ENCODE measurements around the gene KMT2C.

GRCh38 chr7:152137476-152138025 lies 298.3 kb downstream of the KMT2C start:
- TF ChIP-seq POLR2A (IDR thresholded peaks at IDR 0.05; ENCODE audit: low read depth, low read length) = no peak
- TF ChIP-seq CTCF (IDR thresholded peaks at IDR 0.05 in 2 of 3, conservative IDR thresholded peaks at IDR 0.05 in 1 of 3; ENCODE audit: control insufficient read depth in 2 of 3, extremely low read depth in 1 of 3, insufficient read depth in 1 of 3, low read depth in 3 of 3, low read length in 3 of 3) = no peak
- no peak for TF ChIP-seq PBX3 (IDR thresholded peaks at IDR 0.05; ENCODE audit: insufficient replicate concordance, low read depth, low read length)
- TF ChIP-seq CHD2 (IDR thresholded peaks at IDR 0.05; ENCODE audit: borderline replicate concordance, low read depth, low read length) = no peak
- TF ChIP-seq ATF7 (IDR thresholded peaks at IDR 0.05; ENCODE audit: low read depth) = no peak
- TF ChIP-seq TCF12 (IDR thresholded peaks at IDR 0.05; ENCODE audit: low read depth, low read length) = no peak
- TF ChIP-seq ZNF274 (IDR thresholded peaks at IDR 0.05; ENCODE audit: insufficient read depth, insufficient read length) = no peak
- no peak for TF ChIP-seq CHD4 (IDR thresholded peaks at IDR 0.05)
- TF ChIP-seq STAT1 (conservative IDR thresholded peaks at IDR 0.05) = no peak
- TF ChIP-seq NR2C1 (IDR thresholded peaks at IDR 0.05) = no peak
- no peak for TF ChIP-seq MAX (IDR thresholded peaks at IDR 0.05; ENCODE audit: low read depth, low read length)
- TF ChIP-seq SRF (IDR thresholded peaks at IDR 0.05; ENCODE audit: low read depth in 2 of 2, low read length in 2 of 2) = no peak
- no peak for TF ChIP-seq POLR2AphosphoS5 (IDR thresholded peaks at IDR 0.05; ENCODE audit: low read length)
- no peak for TF ChIP-seq EP300 (IDR thresholded peaks at IDR 0.05; ENCODE audit: borderline replicate concordance in 1 of 2, control insufficient read depth in 1 of 2, low read depth in 2 of 2, low read length in 2 of 2)

Measured in GM12878 (cell line).